ENCODE data around the gene ROCK1. TPM values are rescaled to one million over a fixed set of nuclear protein-coding genes. Genes with fewer than 3 reads are reported as not detected.

ROCK1 gene
- total and polyA plus RNA-seq, 2 donors (not counting 3 experiments of a cell fraction or from before 2014, with no cell fraction given): 5.3 to 53.0 TPM

DNA sequence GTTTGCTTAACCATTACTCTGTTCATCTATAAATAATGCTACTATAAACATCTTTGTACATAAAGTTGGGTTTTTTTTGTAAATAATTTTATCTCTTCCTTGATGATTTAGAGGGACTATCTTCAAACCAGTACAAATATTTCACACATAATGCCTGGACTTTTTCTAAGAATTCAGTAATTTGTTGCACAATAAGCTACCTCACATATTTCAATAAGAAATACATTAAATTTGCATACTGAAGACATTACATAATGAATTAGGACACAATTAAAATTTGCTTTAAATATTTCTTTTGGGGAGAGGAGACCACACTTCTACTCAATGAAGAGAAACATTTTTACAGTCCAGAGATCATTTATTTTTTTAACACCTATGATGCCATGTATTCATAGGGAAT, 7.2 kb upstream of the ROCK1 start:
- TF ChIP-seq GATA2 (IDR thresholded peaks at IDR 0.05; ENCODE audit: insufficient read depth, insufficient read length, low read depth, low read length) (no peak), POLR2A (IDR thresholded peaks at IDR 0.05; ENCODE audit: low read depth, low read length) (no peak), EZH2 (IDR thresholded peaks at IDR 0.05; ENCODE audit: borderline replicate concordance, low read depth, low read length, severe bottlenecking) (no peak), POLR2AphosphoS5 (IDR thresholded peaks at IDR 0.05; ENCODE audit: insufficient read depth, low read depth, low read length) (no peak), MYC (IDR thresholded peaks at IDR 0.05; ENCODE audit: low read depth, low read length) (no peak), FOS (IDR thresholded peaks at IDR 0.05; ENCODE audit: borderline replicate concordance, insufficient read depth, low read length) (no peak)
- TF ChIP-seq, protein P1, sequence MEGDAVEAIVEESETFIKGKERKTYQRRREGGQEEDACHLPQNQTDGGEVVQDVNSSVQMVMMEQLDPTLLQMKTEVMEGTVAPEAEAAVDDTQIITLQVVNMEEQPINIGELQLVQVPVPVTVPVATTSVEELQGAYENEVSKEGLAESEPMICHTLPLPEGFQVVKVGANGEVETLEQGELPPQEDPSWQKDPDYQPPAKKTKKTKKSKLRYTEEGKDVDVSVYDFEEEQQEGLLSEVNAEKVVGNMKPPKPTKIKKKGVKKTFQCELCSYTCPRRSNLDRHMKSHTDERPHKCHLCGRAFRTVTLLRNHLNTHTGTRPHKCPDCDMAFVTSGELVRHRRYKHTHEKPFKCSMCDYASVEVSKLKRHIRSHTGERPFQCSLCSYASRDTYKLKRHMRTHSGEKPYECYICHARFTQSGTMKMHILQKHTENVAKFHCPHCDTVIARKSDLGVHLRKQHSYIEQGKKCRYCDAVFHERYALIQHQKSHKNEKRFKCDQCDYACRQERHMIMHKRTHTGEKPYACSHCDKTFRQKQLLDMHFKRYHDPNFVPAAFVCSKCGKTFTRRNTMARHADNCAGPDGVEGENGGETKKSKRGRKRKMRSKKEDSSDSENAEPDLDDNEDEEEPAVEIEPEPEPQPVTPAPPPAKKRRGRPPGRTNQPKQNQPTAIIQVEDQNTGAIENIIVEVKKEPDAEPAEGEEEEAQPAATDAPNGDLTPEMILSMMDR (IDR thresholded peaks at IDR 0.05; ENCODE audit: extremely low read depth in 1 of 2, insufficient read depth in 1 of 2, low read depth in 1 of 2, low read length in 2 of 2): no peak
- Histone ChIP-seq H3K36me3 (ENCODE audit: control insufficient read depth in 2 of 2, extremely low read depth in 1 of 2, insufficient read depth in 2 of 2, low read length in 2 of 2) (no peaks in the 10 kb centered on the region), H3K27me3 (ENCODE audit: control insufficient read depth in 2 of 2, insufficient read depth in 2 of 2, low read length in 2 of 2) (peaks cover 7% of the 10 kb centered on the region in 2 experiments), H3K4me2 (ENCODE audit: insufficient read depth, low read length) (no peak overlapping the region), H3K27ac (ENCODE audit: insufficient read depth, low read depth, low read length) (no peak overlapping the region), H2AFZ (ENCODE audit: low read depth, low read length) (no peak overlapping the region), H3K9me3 (replicated peaks; ENCODE audit: control insufficient read depth, insufficient read depth, low read length) (no peaks in the 10 kb centered on the region), H3K79me2 (ENCODE audit: control insufficient read depth, insufficient read depth, low read length) (no peaks in the 10 kb centered on the region), H4K20me1 (replicated peaks; ENCODE audit: control insufficient read depth, extremely low read depth, insufficient read depth, low read length) (no peaks in the 10 kb centered on the region), H3K4me3 (replicated peaks in 1 of 3; ENCODE audit: insufficient read depth in 1 of 3, low read depth in 1 of 3, low read length in 3 of 3) (no peak overlapping the region), H3K4me1 (ENCODE audit: control insufficient read depth, extremely low read depth, insufficient read depth, low read length) (no peaks in the 10 kb centered on the region), H3K9ac (replicated peaks; ENCODE audit: extremely low read depth, insufficient read depth, low read length) (no peak overlapping the region), H3K9me1 (replicated peaks; ENCODE audit: control insufficient read depth, extremely low read depth, insufficient read depth, low read length) (no peaks in the 10 kb centered on the region)
- dilution Hi-C loops (cut with MboI; ENCODE audit: extremely low pct_ligation_motif_present, low sequenced_read_pairs) (no loop called here), intact Hi-C loops (cut with micrococcal nuclease) (no loop called here)
- CTCF ChIA-PET: no interaction called here
- BruUV-seq (replicated peaks): no TSS peak
- POLR2A ChIA-PET: no interaction called here
- DNase-seq (ENCODE audit: low read depth, low spot score) (no peak), FAIRE-seq (no peak)
